Smooth muscle cell (in vitro differentiated cells): ENCODE results near the gene UPP1. TPM values are rescaled to one million over a fixed set of nuclear protein-coding genes. Genes with fewer than 3 reads are reported as not detected.

Experiments used
- DNase-seq: peaks from one replicate; lab custom pipeline; 2025; ENCODE audit not compliant: unreplicated experiment; lab: John Stamatoyannopoulos, UW
- H2AFZ ChIP-seq: fragments of 200-600 bp; sonication (generic); 2 replicates; pipeline ENCODE4 v1.6.0; 2016; ENCODE audit warnings: antibody characterized with exemption, low read depth, mild to moderate bottlenecking
- H3F3A ChIP-seq: fragments of 200-600 bp; sonication (generic); 2 replicates; pipeline ENCODE4 v1.6.0; 2017; ENCODE audit warnings: antibody characterized with exemption, low read depth
- H3K27ac ChIP-seq: fragments of 200-600 bp; sonication (generic); 2 replicates; pipeline ENCODE4 v1.5.1; 2016; ENCODE audit warnings: low read depth, mild to moderate bottlenecking
- H3K27me3 ChIP-seq: fragments of 200-600 bp; sonication (generic); 2 replicates; pipeline ENCODE4 v1.6.1; 2016; ENCODE audit warnings: low read depth, mild to moderate bottlenecking
- H3K36me3 ChIP-seq: fragments of 200-600 bp; sonication (generic); 2 replicates; pipeline ENCODE4 v1.5.1; 2016; ENCODE audit warnings: low read depth
- H3K4me1 ChIP-seq: fragments of 200-600 bp; sonication (generic); 2 replicates; pipeline ENCODE4 v1.5.1; 2016; ENCODE audit warnings: low read depth
- H3K4me2 ChIP-seq: fragments of 200-600 bp; sonication (generic); 2 replicates; pipeline ENCODE4 v1.6.0; 2016; ENCODE audit warnings: mild to moderate bottlenecking
- H3K4me3 ChIP-seq: fragments of 200-600 bp; sonication (generic); 2 replicates; pipeline ENCODE4 v1.5.1; 2016; ENCODE audit warnings: mild to moderate bottlenecking
- H3K79me2 ChIP-seq: fragments of 200-600 bp; sonication (generic); 2 replicates; pipeline ENCODE4 v1.6.0; 2016; ENCODE audit warnings: low read depth, mild to moderate bottlenecking
- H3K9ac ChIP-seq: fragments of 200-600 bp; sonication (generic); 2 replicates; pipeline ENCODE4 v1.6.0; 2016; ENCODE audit warnings: low read depth
- H3K9me3 ChIP-seq: fragments of 200-600 bp; sonication (generic); replicated peaks from 2 replicates; pipeline ENCODE4 v1.5.1; 2016; ENCODE audit warnings: low read depth
- H4K20me1 ChIP-seq: fragments of 200-600 bp; sonication (generic); 2 replicates; pipeline ENCODE4 v1.6.0; 2016; ENCODE audit warnings: low read depth
- CTCF ChIP-seq: fragments of 200-600 bp; sonication (generic); IDR thresholded peaks from 2 replicates; pipeline ENCODE4 v1.5.1; 2017; ENCODE audit warnings: borderline replicate concordance, mild to moderate bottlenecking, antibody characterized with exemption; ENCODE audit not compliant: insufficient read depth, poor library complexity, severe bottlenecking
- WGBS: methylation state at CpG from one replicate; pipeline ENCODE4 v1.1.7; 2016; ENCODE audit warnings: low lambda C conversion rate; 5-methylcytosine and 5-hydroxymethylcytosine counted together
- polyA plus RNA-seq: library from polyadenylated mRNA; unstranded; fragments of >200 nt; fragmentation: Nextera tagmentation; extraction: Ambion mirVana; gene quantifications from 2 replicates; pipeline ENCODE4 v1.2.1, GENCODE V29; 2016
- total RNA-seq: library from RNA; depleted of rRNA; stranded (reverse); fragments of >200 nt; gene quantifications from 2 replicates; pipeline ENCODE4 v1.2.3, GENCODE V29; 2014

Gene UPP1
- total and polyA plus RNA-seq, 2 experiments from 2014 or later = 23.6 to 43.8 TPM

- no peak overlapping the region for H3K9ac ChIP-seq
- 90% methylated on average over 2 of the region's 2 CpGs for WGBS
- H3K4me1 ChIP-seq = peaks cover 3% of the 10 kb centered on the region
- no peaks in the 10 kb centered on the region for H3K27me3 ChIP-seq
- H3K4me2 ChIP-seq = no peak overlapping the region
- peaks cover 29% of the 10 kb centered on the region for H3K79me2 ChIP-seq
- peaks cover 15% of the 10 kb centered on the region for H4K20me1 ChIP-seq
- H3K36me3 ChIP-seq = no peaks in the 10 kb centered on the region
- no peak for TF ChIP-seq CTCF
- no peak overlapping the region for H3K27ac ChIP-seq
- no peaks in the 10 kb centered on the region for H3F3A ChIP-seq
- DNase-seq = no peak
- no peak overlapping the region for H3K4me3 ChIP-seq
- H2AFZ ChIP-seq = no peak overlapping the region
- H3K9me3 ChIP-seq = no peaks in the 10 kb centered on the region
Observed at GRCh38 chr7:48096273-48096672, 7.2 kb downstream of the UPP1 start.

GRCh38 chr7:48097521-48098231, 8.6 kb downstream of the UPP1 start:
- Histone ChIP-seq H3K36me3 (peaks cover 1% of the 10 kb centered on the region), H3K27ac (no peak overlapping the region), H3K4me2 (no peak overlapping the region), H3K9me3 (no peaks in the 10 kb centered on the region), H3K79me2 (peaks cover 27% of the 10 kb centered on the region), H3K27me3 (no peaks in the 10 kb centered on the region), H3F3A (no peaks in the 10 kb centered on the region), H3K9ac (no peak overlapping the region), H3K4me1 (peaks cover 3% of the 10 kb centered on the region), H3K4me3 (no peak overlapping the region), H4K20me1 (peaks cover 19% of the 10 kb centered on the region), H2AFZ (no peak overlapping the region)
- TF ChIP-seq CTCF = no peak
- DNase-seq = no peak
- 87% methylated on average over 6 of the region's 6 CpGs for WGBS

- DNase-seq = no peak
- WGBS = 29% methylated on average over 4 of the region's 4 CpGs
- H4K20me1 ChIP-seq = peaks cover 19% of the 10 kb centered on the region
- TF ChIP-seq CTCF = no peak
- no peak overlapping the region for H3K4me3 ChIP-seq
- H3K36me3 ChIP-seq = peaks cover 5% of the 10 kb centered on the region
- no peaks in the 10 kb centered on the region for H3K27me3 ChIP-seq
- no peak overlapping the region for H3K9ac ChIP-seq
- no peaks in the 10 kb centered on the region for H3K9me3 ChIP-seq
- H3K4me2 ChIP-seq = no peak overlapping the region
- no peak overlapping the region for H3K27ac ChIP-seq
- H3K4me1 ChIP-seq = peaks cover 3% of the 10 kb centered on the region
- peaks cover 19% of the 10 kb centered on the region for H3K79me2 ChIP-seq
- H3F3A ChIP-seq = no peaks in the 10 kb centered on the region
- H2AFZ ChIP-seq = no peak overlapping the region
Observed at GRCh38 chr7:48098846-48099245, 9.8 kb downstream of the UPP1 start.

GRCh38 chr7:48099781-48100180, 10.7 kb downstream of the UPP1 start:
- H3K27me3 ChIP-seq = no peaks in the 10 kb centered on the region
- H2AFZ ChIP-seq = no peak overlapping the region
- no peak overlapping the region for H3K4me2 ChIP-seq
- H3K9me3 ChIP-seq = no peaks in the 10 kb centered on the region
- peaks cover 5% of the 10 kb centered on the region for H3K36me3 ChIP-seq
- H3K4me1 ChIP-seq = peaks cover 3% of the 10 kb centered on the region
- H3K4me3 ChIP-seq = no peak overlapping the region
- 72% methylated on average over 3 of the region's 3 CpGs for WGBS
- H3K27ac ChIP-seq = no peak overlapping the region
- H3K9ac ChIP-seq = no peak overlapping the region
- no peaks in the 10 kb centered on the region for H3F3A ChIP-seq
- H3K79me2 ChIP-seq = peaks cover 19% of the 10 kb centered on the region
- no peak for TF ChIP-seq CTCF
- no peak for DNase-seq
- H4K20me1 ChIP-seq = peaks cover 19% of the 10 kb centered on the region
